OCI-LY7 (cell line): Measurements from ENCODE around the gene SMIM29. TPM values are rescaled to one million over a fixed set of nuclear protein-coding genes. Genes with fewer than 3 reads are reported as not detected.

Source experiments
- BruUV-seq: library from RNA; stranded (reverse); fragments of 400-500 nt; replicated peaks from 2 replicates; lab custom pipeline; 2021; lab: Mats Ljungman, UMichigan
- CTCF ChIA-PET: fragments of 300-600 bp; sonication (Branson Sonifier 250); formaldehyde crosslinking; loops from one replicate; lab custom pipeline; 2022; ENCODE audit warnings: antibody characterized with exemption; ENCODE audit not compliant: unreplicated experiment; lab: Charles Lee
- POLR2A ChIA-PET: fragments of 300-600 bp; sonication (Branson Sonifier 250); formaldehyde crosslinking; loops from one replicate; lab custom pipeline; 2022; ENCODE audit warnings: antibody characterized with exemption; lab: Charles Lee
- DNase-seq: peaks from one replicate; pipeline ENCODE4 v3.0.0-alpha.2; 2015; ENCODE audit warnings: low spot score
- H2AFZ ChIP-seq: fragments of 200-600 bp; sonication (generic), shearing (Covaris generic); 2 replicates; pipeline ENCODE4 v1.6.1; 2014; ENCODE audit warnings: mild to moderate bottlenecking, antibody characterized with exemption, low read length, moderate library complexity
- H3K27ac ChIP-seq: fragments of 200-600 bp; sonication (generic); 2 replicates; pipeline ENCODE4 v1.5.1; 2014; ENCODE audit warnings: mixed run types, low read depth, mild to moderate bottlenecking, moderate library complexity, low read length, inconsistent platforms; ENCODE audit not compliant: poor library complexity, severe bottlenecking
- H3K36me3 ChIP-seq: fragments of 200-600 bp; sonication (generic); 2 replicates; pipeline ENCODE4 v1.6.1; 2014; ENCODE audit warnings: mild to moderate bottlenecking, antibody characterized with exemption, low read length, moderate library complexity, mixed read lengths; ENCODE audit not compliant: insufficient read depth
- H3K4me1 ChIP-seq: fragments of 200-600 bp; sonication (generic); 2 replicates; pipeline ENCODE4 v1.5.1; 2014; ENCODE audit warnings: mild to moderate bottlenecking, low read length; ENCODE audit not compliant: insufficient read depth, poor library complexity, severe bottlenecking
- H3K4me2 ChIP-seq: fragments of 200-600 bp; sonication (generic); 2 replicates; pipeline ENCODE4 v1.6.1; 2014; ENCODE audit warnings: mild to moderate bottlenecking, low read length
- H3K4me3 ChIP-seq: fragments of 200-600 bp; sonication (generic); 2 replicates; pipeline ENCODE4 v1.5.1; 2014; ENCODE audit warnings: mild to moderate bottlenecking, low read depth, low read length; ENCODE audit not compliant: poor library complexity, severe bottlenecking
- H3K79me2 ChIP-seq: fragments of 200-600 bp; sonication (generic); 2 replicates; pipeline ENCODE4 v1.6.1; 2016; ENCODE audit warnings: low read depth, mild to moderate bottlenecking, low read length, moderate library complexity, mixed read lengths; ENCODE audit not compliant: insufficient read depth
- H3K9me2 ChIP-seq: fragments of 200-600 bp; sonication (generic); 2 replicates; pipeline ENCODE4 v1.6.1; 2016; ENCODE audit warnings: mild to moderate bottlenecking, low read length, mixed read lengths; ENCODE audit not compliant: insufficient read depth
- H3K9me3 ChIP-seq: fragments of 200-600 bp; sonication (generic); 2 replicates; pipeline ENCODE4 v1.6.1; 2014; ENCODE audit warnings: mild to moderate bottlenecking, mixed run types, low read length, mixed read lengths
- H4K20me1 ChIP-seq: fragments of 200-600 bp; sonication (generic); 2 replicates; pipeline ENCODE4 v1.6.1; 2014; ENCODE audit warnings: mild to moderate bottlenecking, antibody characterized with exemption, low read length, moderate library complexity, mixed read lengths; ENCODE audit not compliant: insufficient read depth
- CTCF ChIP-seq: fragments of 200-600 bp; sonication (generic); conservative IDR thresholded peaks from 2 replicates; pipeline ENCODE4 v1.5.1; 2014; ENCODE audit warnings: mild to moderate bottlenecking, antibody characterized with exemption, low read length, moderate library complexity, mixed read lengths
- EZH2phosphoT487 ChIP-seq: fragments of 200-600 bp; sonication (generic); IDR thresholded peaks from 2 replicates; pipeline ENCODE4 v1.6.1; 2018; ENCODE audit warnings: low read depth, borderline replicate concordance, mild to moderate bottlenecking, mixed run types, antibody characterized with exemption, low read length, moderate library complexity, mixed read lengths
- intact Hi-C: fragments of 100-400 bp; cut with micrococcal nuclease; formaldehyde crosslinking; loops from one replicate; pipeline ENCODE4 v1.10.0; 2022; ENCODE audit not compliant: unreplicated experiment
- total RNA-seq, 2 experiments: library from RNA; depleted of rRNA in 1 of 2; stranded (reverse); fragments of >200 nt in 1 of 2; shearing (Covaris generic) in 1 of 2; gene quantifications; 2 replicates each; pipeline ENCODE4 v1.2.3, GENCODE V29; 2014 to 2022

SMIM29 gene
- total RNA-seq, 2 experiments from 2014 or later, result 17.3 to 21.3 TPM

GRCh38 chr6:34237316-34237721, 11.5 kb downstream of the SMIM29 start:
- Histone ChIP-seq H3K36me3 (peaks cover 49% of the 10 kb centered on the region), H2AFZ (no peak overlapping the region), H3K4me1 (peaks cover 51% of the 10 kb centered on the region), H4K20me1 (peaks cover 40% of the 10 kb centered on the region), H3K9me3 (no peaks in the 10 kb centered on the region), H3K79me2 (peaks cover 57% of the 10 kb centered on the region), H3K4me2 (peak overlapping the region; percentile 82), H3K9me2 (no peaks in the 10 kb centered on the region), H3K27ac (peak overlapping the region; percentile 91), H3K4me3 (peak overlapping the region; percentile 97)
- ChIA-PET CTCF (interaction anchor here (0.5 to 1.0 kb wide), 2 partner anchors 14 to 48 kb away, joined by 5 read pairs; no protein-coding TSS in a partner anchor), POLR2A (interaction anchor here (0.5 to 1.4 kb wide), 20 partner anchors 10 to 783 kb away, joined by 3 to 11 read pairs (median 3); partner anchors contain the start of genes RPS10, SMIM29 and ZBTB9)
- no TSS peak for BruUV-seq
- TF ChIP-seq EZH2phosphoT487 (no peak), CTCF (no peak)
- DNase-seq, result peak; percentile 64
- intact Hi-C loops, result loop anchor here (2.0 to 10.0 kb wide), 2 partner anchors 41 to 437 kb away; no protein-coding TSS in a partner anchor

GRCh38 chr6:34236443-34237315, 12.1 kb downstream of the SMIM29 start, which contains the start of gene HMGA1:
Gene HMGA1, plus strand, starts transcription at chr6:34236873. Its CDS starts 3,908 bp downstream, at chr6:34240781.
- ChIA-PET CTCF (interaction anchor here (0.5 to 1.0 kb wide), 2 partner anchors 13 to 47 kb away, joined by 5 read pairs; no protein-coding TSS in a partner anchor), POLR2A (interaction anchor here (0.5 to 1.4 kb wide), 20 partner anchors 9 to 782 kb away, joined by 3 to 11 read pairs (median 3); partner anchors contain the start of genes RPS10, SMIM29 and ZBTB9)
- peak within 1 kb of the TSS; percentile 99 for H3K4me2 ChIP-seq
- TF ChIP-seq CTCF (no peak), EZH2phosphoT487 (no peak)
- no peaks in the 10 kb centered on the region for H3K9me2 ChIP-seq
- peaks cover 42% of the 10 kb centered on the region for H3K36me3 ChIP-seq
- no peak within 1 kb of the TSS for H2AFZ ChIP-seq
- peaks cover 45% of the 10 kb centered on the region for H3K4me1 ChIP-seq
- peak within 1 kb of the TSS; percentile 97 for H3K4me3 ChIP-seq
- peaks cover 51% of the 10 kb centered on the region for H3K79me2 ChIP-seq
- peak; percentile 97 for DNase-seq
- H3K9me3 ChIP-seq, result no peaks in the 10 kb centered on the region
- peaks cover 34% of the 10 kb centered on the region for H4K20me1 ChIP-seq
- H3K27ac ChIP-seq, result peak within 1 kb of the TSS; percentile 91
- intact Hi-C loops, result loop anchor here (2.0 to 10.0 kb wide), 2 partner anchors 40 to 438 kb away; no protein-coding TSS in a partner anchor
- no TSS peak for BruUV-seq
